Muscle of arm (tissue), 12 donors: ENCODE results near the gene SWT1. TPM values are rescaled to one million over a fixed set of nuclear protein-coding genes. Genes with fewer than 3 reads are reported as not detected.

Experiments
- DNase-seq: peaks from one replicate; pipeline ENCODE4 v3.0.0-alpha.2; 2013
- polyA plus RNA-seq, 12 donors: library from polyadenylated mRNA; unstranded; fragments of 120-200 nt; gene quantifications; one replicate each; pipeline ENCODE4 v1.2.1, GENCODE V29; 2013; ENCODE audit not compliant: insufficient read length in 12 of 12

SWT1 gene
- polyA plus RNA-seq, 12 donors = 6.5 to 9.6 (median 8.2) TPM; not detected in 2

DNA sequence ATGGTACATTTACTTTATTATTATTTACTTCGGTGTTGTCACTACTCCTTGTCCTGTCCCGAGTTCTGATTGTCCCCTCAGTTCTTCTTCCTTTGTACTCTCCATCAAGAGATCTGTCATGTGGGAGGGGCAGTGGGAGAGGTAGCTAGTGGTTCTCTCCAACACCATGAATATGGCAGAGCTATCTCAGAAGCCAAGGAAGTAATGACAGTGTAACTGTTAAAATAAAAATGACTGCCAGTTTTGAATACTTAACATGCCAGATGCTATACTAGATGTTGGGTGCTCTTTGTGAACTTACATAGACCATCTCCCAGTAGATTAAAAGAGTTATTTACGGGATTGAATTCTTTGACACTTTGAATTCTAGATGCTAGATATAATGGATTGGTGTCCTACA lies 131.5 kb downstream of the SWT1 start:
- DNase-seq = no peak

GRCh38 chr1:185289880-185290279 lies 132.9 kb downstream of the SWT1 start:
- DNase-seq = no peak

DNA sequence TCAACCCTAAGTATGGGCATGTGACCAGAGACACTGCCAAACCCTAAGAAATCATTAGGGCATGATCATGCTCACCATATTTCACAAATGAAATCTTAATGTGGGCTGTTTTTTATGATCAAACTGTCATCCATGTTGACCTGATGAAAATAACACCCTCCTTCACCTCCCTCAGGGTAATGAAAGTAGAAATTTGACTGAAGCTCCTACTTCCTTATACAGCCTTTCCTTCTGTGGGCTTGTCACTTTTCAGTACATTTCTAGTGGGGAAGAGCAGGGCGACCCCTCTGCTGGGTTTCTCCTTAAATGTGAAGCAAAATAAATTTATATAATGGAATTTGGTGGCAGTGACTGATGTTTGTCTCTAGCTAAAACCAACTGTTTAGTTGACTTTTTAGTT lies 134.2 kb downstream of the SWT1 start:
- DNase-seq = no peak

GRCh38 chr1:185291652-185292051 lies 134.7 kb downstream of the SWT1 start:
- no peak for DNase-seq

GRCh38 chr1:185292237-185292636 lies 135.3 kb downstream of the SWT1 start:
- DNase-seq = no peak

GRCh38 chr1:185293967-185294542 lies 137.1 kb downstream of the SWT1 start:
- DNase-seq = no peak

DNA sequence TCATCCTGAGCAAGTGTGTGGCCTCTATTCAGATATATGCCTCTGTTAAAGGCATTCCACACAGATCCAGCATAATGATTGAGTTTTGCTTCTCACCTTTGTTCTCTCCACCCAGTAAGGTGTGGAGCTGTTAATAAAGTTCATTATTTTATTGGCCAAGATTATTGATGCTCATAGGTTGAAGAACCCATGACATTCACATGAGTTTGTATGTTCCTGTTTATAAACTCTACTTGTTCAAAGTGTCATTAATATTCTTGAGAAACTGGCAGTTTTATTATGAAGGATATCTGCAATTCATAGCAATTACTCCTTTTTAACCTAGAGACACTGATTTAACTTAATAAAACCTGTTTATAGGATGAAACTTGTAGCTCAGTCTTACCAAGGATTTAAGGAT lies 138.1 kb downstream of the SWT1 start:
- DNase-seq = no peak

DNA sequence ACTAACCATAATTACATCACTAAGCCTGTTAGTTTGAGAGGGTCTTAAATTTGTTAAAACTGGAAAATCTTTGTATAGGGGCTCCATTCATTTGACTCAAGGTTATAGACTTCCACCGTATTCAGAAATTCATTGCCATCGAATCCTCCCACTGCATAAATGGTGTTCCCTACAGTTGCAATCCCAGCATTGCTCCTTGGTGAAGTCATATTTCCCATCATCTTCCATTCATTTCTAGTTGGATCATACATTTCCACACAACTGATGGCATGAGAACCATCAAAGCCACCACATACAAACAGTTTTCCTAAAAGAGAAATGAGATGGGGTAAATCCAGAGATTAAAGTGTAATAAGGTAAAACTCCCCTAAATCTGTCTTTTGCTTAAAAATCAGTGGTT lies 141.0 kb downstream of the SWT1 start:
- DNase-seq = no peak

GRCh38 chr1:185300152-185300551 lies 143.2 kb downstream of the SWT1 start:
- DNase-seq = no peak

- DNase-seq = no peak
Observed at GRCh38 chr1:185305419-185305818, 148.5 kb downstream of the SWT1 start.

DNA sequence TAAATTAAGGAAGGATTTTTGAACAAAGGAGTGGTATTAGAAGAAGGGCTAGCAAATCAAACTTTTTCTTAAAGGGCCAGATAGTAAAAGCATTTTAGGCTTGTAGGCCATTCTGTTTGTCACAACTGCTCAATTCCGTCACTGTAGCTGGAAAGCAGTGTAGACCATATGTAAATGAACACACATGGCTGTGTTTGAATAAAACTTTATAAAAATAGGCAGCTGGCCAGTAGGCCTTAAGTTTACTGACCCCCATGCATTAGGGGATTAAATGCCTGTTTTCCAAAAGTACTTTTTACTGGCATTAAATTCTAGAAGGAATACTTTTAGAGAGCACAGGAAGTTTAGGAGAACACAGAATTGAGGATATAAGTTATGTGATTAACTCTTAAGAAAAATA lies 151.2 kb downstream of the SWT1 start:
- no peak for DNase-seq

GRCh38 chr1:185309566-185309965 lies 152.6 kb downstream of the SWT1 start:
- no peak for DNase-seq

GRCh38 chr1:185311589-185312225 lies 154.7 kb downstream of the SWT1 start:
- no peak for DNase-seq

GRCh38 chr1:185312361-185313138 lies 155.6 kb downstream of the SWT1 start:
- DNase-seq = no peak

DNA sequence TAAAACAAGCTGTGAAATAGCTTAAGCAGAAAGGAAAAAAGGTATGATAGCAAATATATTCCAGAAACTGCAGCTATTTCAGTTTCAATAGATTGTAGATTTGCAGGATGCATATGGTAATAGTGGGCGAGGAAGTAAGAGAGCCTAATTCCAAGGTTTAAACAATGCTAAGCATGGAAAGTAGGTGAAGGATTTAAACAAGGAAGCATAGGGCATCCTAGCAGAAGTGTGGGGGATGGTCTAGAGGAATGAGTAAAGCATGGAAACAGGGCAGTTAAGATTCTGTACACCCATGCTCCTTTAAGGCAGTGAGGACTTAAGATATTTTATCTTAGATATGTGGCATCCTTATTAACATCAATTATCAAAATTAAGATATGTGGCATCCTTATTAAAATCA lies 157.4 kb downstream of the SWT1 start:
- no peak for DNase-seq

DNA sequence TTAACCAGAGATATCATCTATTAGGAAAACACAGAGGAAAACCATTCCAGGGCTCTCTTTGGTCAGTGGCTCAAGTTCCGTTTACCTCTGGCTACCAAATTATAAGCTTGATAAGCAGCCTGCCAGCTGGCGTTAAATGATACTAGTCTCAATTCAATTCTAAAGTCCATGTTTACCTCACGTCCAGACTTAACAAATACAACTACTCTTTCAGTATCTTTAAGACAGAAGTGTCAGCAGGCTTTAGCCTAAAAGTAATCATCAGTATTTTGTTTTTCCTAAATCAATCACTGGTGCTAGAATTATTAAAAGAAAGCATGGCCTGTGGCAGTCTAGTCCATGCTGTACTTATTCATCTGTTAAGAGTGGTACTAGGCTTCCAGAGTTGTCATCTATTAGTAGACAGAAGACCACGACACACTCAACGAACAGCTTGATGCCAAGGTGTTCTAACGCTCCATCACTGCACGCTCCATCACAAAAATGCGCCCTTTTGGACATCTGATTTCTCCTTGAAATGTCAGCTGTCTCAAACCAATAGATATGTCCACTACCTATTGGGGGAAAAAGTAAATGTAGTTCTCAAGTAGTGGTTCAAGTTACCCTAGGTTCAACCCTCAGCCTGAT lies 158.6 kb downstream of the SWT1 start:
- DNase-seq = no peak

DNA sequence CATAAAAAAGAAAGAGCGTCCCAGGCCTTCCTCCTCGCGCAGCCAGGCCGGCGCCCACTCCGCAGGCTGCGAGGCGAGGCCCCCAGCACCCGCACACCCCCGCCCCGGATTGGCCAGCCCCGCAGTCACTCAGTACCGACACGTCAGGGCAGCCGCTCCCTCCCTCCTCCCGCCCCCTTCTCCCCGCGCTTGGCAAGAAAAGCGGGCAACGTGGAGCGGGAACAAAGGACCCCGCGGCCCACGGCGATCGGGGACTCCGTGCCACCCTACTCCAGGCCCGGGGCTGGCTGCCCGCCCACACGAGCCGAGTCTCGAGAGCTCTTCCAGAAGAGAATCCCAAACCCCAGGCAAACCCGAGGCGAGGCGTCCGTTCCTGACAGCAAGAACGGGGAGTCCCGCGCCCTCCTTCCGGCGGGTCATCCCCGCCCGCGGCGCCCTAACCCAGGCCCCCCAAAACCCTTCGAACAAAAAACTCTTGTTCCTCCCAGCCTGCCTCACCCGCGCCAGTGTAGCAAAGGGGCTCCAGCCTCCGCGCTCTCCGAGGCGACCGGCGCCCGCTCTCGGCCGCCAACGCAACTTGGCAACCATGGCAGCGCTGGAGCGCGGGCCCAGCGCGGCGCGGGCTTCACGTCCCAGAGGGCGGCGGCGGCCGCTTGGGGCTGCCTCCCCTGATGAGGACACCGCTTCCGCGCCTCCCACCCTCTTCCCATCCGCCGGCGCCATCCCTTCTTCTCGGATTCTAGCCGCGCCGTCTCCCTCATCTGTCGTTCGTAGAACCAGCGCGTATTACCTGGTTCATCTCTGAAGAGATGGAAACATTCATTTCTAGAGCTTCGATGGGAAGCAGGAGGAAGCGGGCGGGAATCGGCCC lies 159.4 kb downstream of the SWT1 start:
- DNase-seq = peak; percentile 94

DNA sequence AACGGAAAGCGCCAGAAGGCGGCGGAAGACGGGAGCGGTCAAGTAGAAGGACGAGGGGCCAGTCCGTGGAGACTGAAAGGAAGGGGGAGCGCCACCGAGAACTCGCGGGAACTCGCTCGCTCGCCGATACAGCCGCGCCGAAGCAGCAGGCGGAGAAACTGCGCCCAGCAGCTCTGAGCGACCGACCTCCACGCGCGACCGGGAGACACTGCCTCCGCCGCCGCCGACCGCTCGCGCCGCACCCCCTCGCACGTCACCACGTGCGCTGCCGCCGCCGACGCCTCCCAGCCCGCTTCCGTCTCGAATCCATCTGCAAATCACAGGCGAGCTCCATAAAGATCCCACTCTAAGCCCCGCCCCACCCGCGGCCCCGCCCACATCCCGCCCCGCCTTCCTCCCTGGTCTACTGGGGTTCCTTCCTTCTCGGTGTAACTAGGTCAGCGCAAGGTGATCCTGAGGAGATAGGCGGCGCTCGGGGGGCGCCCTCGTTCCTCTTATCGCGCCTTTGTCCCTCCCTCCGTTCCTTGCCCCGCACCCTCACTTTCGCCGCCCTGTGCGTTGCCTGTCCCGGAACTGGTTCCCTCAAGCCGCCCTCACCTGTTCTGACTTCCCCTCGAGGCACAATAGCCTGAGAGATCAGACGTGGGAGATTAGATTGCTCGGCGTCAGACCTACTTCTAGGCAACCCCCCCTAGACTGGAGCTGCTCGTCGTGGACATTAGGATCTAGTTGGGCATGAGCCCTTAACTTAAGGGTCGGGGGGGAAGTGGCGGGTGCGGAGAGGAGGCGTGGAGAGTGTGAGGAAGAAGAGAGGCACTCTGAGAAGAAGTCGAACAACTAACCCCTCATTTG lies 160.3 kb downstream of the SWT1 start, which contains the start of gene IVNS1ABP:
Gene IVNS1ABP, minus strand, starts transcription at position 210 of the 852 bp plus-strand sequence. CDS start 7,750 bp downstream, outside the sequence.
- DNase-seq = peak; percentile 94

DNA sequence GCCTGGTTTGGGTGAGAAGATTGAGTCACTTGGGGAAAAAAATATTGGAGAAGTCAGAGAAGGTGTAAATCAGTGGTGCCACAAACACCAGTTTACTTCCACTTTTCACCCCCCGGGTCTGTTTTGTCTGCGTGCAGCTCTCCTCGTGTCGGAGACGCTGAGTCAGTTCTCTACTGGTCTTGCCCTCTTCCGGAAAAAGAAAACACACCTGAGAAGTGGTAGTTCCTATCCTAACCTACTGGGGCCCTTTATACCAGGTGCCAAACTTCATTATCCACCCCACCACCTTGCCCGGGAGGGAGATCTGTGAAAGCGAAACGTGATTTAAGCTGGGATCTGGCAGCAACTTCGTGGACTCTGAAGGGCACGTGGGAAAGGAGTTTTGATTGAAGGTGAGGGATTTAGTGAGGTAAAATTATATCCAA lies 160.9 kb downstream of the SWT1 start:
- no peak for DNase-seq

GRCh38 chr1:185318431-185319138 lies 161.6 kb downstream of the SWT1 start:
- DNase-seq = no peak
